Measurements from ENCODE around the gene TBC1D7.

- TF ChIP-seq EZH2 (IDR thresholded peaks at IDR 0.05; ENCODE audit: insufficient read depth, poor library complexity, severe bottlenecking) (no peak), EZH2phosphoT487 (IDR thresholded peaks at IDR 0.05; ENCODE audit: insufficient read depth, low read depth) (no peak)
Measured at GRCh38 chr6:13364842-13365241, 36.5 kb upstream of the TBC1D7 start.

Measured in GM23248 (cell line).